Naive thymus-derived CD8-positive, alpha-beta T cell (primary cell): ENCODE measurements around the gene PRMT1. TPM values are rescaled to one million over a fixed set of nuclear protein-coding genes. Genes with fewer than 3 reads are reported as not detected.

ENCODE experiments used
- ATAC-seq, 2 donors: fragments of 150-1000 bp; cut with Tn5 transposase in 1 of 2; sonication (Bioruptor Pico), chemical (Tn5 transposase) in 1 of 2; 1 replicate in 1 of 2; 2 replicates in 1 of 2; pipeline ENCODE4 v1.10.0; 2021; ENCODE audit warnings: mild to moderate bottlenecking in 2 of 2, moderate library complexity in 2 of 2
- POLR2A ChIA-PET: fragments of 350-600 bp; sonication (Branson Sonifier 250); formaldehyde crosslinking; loops from one replicate; lab custom pipeline; 2021; ENCODE audit warnings: antibody characterized with exemption; lab: Charles Lee
- DNase-seq, 10 donors: peaks; one replicate each; pipeline versions ENCODE4 v3.0.0 to v3.0.0-alpha.2; 2020 to 2022
- H3K27ac Mint-ChIP-seq, 10 donors: one replicate each; pipeline ENCODE4 v1.8.0; 2020 to 2022; ENCODE audit warnings: mild to moderate bottlenecking in 10 of 10, mixed read lengths in 10 of 10, moderate library complexity in 4 of 10, inconsistent platforms in 1 of 10
- H3K27me3 Mint-ChIP-seq, 5 donors: one replicate each; pipeline ENCODE4 v1.8.0; 2021 to 2022; ENCODE audit warnings: mixed read lengths in 5 of 5
- H3K36me3 Mint-ChIP-seq, 3 donors: one replicate each; pipeline ENCODE4 v1.8.0; 2020 to 2022; ENCODE audit warnings: mixed read lengths in 3 of 3, mild to moderate bottlenecking in 2 of 3, inconsistent platforms in 1 of 3
- H3K4me1 Mint-ChIP-seq, 4 donors: one replicate each; pipeline ENCODE4 v1.8.0; 2021 to 2022; ENCODE audit warnings: mixed read lengths in 4 of 4
- H3K4me3 Mint-ChIP-seq, 10 donors: one replicate each; pipeline ENCODE4 v1.8.0; 2020 to 2022; ENCODE audit warnings: mild to moderate bottlenecking in 10 of 10, mixed read lengths in 10 of 10, moderate library complexity in 6 of 10, inconsistent platforms in 1 of 10
- H3K9me3 Mint-ChIP-seq, 9 donors: one replicate each; pipeline ENCODE4 v1.8.0; 2020 to 2022; ENCODE audit warnings: mixed read lengths in 9 of 9, mild to moderate bottlenecking in 3 of 9, inconsistent platforms in 1 of 9, moderate library complexity in 1 of 9
- polyA plus RNA-seq, 3 donors: library from polyadenylated mRNA; unstranded; fragments of 300-500 nt; fragmentation: Illumina TruSeq; gene quantifications; one replicate each; pipeline ENCODE4 v1.2.3, GENCODE V29; 2021
- total RNA-seq, 8 experiments: library from RNA in 2 of 8; stranded (reverse) in 2 of 8; gene quantifications; one replicate each; pipeline ENCODE4 v1.2.3 and lab custom pipeline; 2021 to 2026

PRMT1 gene
- total and polyA plus RNA-seq, 5 experiments from 2014 or later, result 97.4 to 162 (median 150) TPM

GRCh38 chr19:49652551-49653465, 24.3 kb upstream of the PRMT1 start:
- H3K27ac Mint-ChIP-seq, result peak overlapping the region in 2 of 10 donors; percentile 47 to 65
- no peaks in the 10 kb centered on the region for H3K27me3 Mint-ChIP-seq
- no peaks in the 10 kb centered on the region for H3K9me3 Mint-ChIP-seq
- H3K36me3 Mint-ChIP-seq, result peaks cover 0 to 56% (median 6%) of the 10 kb centered on the region in 3 donors
- POLR2A ChIA-PET, result interaction anchor here (0.6 to 1.0 kb wide), 2 partner anchors 13 to 106 kb away, joined by 3 read pairs; partner anchors contain the start of gene RRAS
- ATAC-seq (no peak), DNase-seq (no peak)
- H3K4me1 Mint-ChIP-seq, result peaks cover 0 to 9% (median 3%) of the 10 kb centered on the region in 4 donors
- H3K4me3 Mint-ChIP-seq, result no peak overlapping the region

- H3K27ac Mint-ChIP-seq, result peak overlapping the region in 1 of 10 donors; percentile 83
- no peak overlapping the region for H3K4me3 Mint-ChIP-seq
- no peaks in the 10 kb centered on the region for H3K9me3 Mint-ChIP-seq
- H3K4me1 Mint-ChIP-seq, result peaks cover 0 to 9% (median 3%) of the 10 kb centered on the region in 4 donors
- peaks cover 0 to 51% (median 6%) of the 10 kb centered on the region in 3 donors for H3K36me3 Mint-ChIP-seq
- POLR2A ChIA-PET, result interaction anchor here (0.6 to 1.0 kb wide), 2 partner anchors 14 to 558 kb away, joined by 3 read pairs; partner anchors contain the start of gene RRAS
- no peaks in the 10 kb centered on the region for H3K27me3 Mint-ChIP-seq
- DNase-seq (no peak), ATAC-seq (no peak)
Observed at GRCh38 chr19:49653466-49653806, 23.6 kb upstream of the PRMT1 start.

GRCh38 chr19:49654581-49654980, 22.5 kb upstream of the PRMT1 start:
- H3K4me1 Mint-ChIP-seq, result peaks cover 0 to 10% (median 3%) of the 10 kb centered on the region in 4 donors
- no peak overlapping the region for H3K4me3 Mint-ChIP-seq
- ATAC-seq (no peak), DNase-seq (no peak)
- H3K9me3 Mint-ChIP-seq, result no peaks in the 10 kb centered on the region
- POLR2A ChIA-PET, result interaction anchor here (2.4 to 3.3 kb wide), 2 partner anchors 10 to 14 kb away, joined by 9 to 21 read pairs; partner anchors contain the start of genes BCL2L12, IRF3, RRAS and SCAF1
- peaks cover 0 to 46% (median 6%) of the 10 kb centered on the region in 3 donors for H3K36me3 Mint-ChIP-seq
- H3K27ac Mint-ChIP-seq, result peak overlapping the region in 3 of 10 donors; percentile 29 to 58 (median 53)
- H3K27me3 Mint-ChIP-seq, result no peaks in the 10 kb centered on the region

GRCh38 chr19:49655570-49656455, 21.3 kb upstream of the PRMT1 start:
- POLR2A ChIA-PET, result interaction anchor here (0.7 to 3.3 kb wide), 3 partner anchors 9 to 20 kb away, joined by 3 to 21 read pairs (median 9); partner anchors contain the start of genes BCL2L12, IRF3, RRAS and SCAF1
- H3K27me3 Mint-ChIP-seq, result no peaks in the 10 kb centered on the region
- no peak overlapping the region for H3K4me3 Mint-ChIP-seq
- H3K4me1 Mint-ChIP-seq, result peaks cover 0 to 15% (median 5%) of the 10 kb centered on the region in 4 donors
- H3K9me3 Mint-ChIP-seq, result no peaks in the 10 kb centered on the region
- DNase-seq, result no peak
- peaks cover 0 to 48% (median 6%) of the 10 kb centered on the region in 3 donors for H3K36me3 Mint-ChIP-seq
- no peak for ATAC-seq
- H3K27ac Mint-ChIP-seq, result peak overlapping the region in 3 of 10 donors; percentile 21 to 58 (median 32)

- ATAC-seq (no peak), DNase-seq (no peak)
- peak overlapping the region in 3 of 10 donors; percentile 37 to 73 (median 71) for H3K27ac Mint-ChIP-seq
- peaks cover 0 to 53% (median 8%) of the 10 kb centered on the region in 3 donors for H3K36me3 Mint-ChIP-seq
- peaks cover 0 to 21% (median 7%) of the 10 kb centered on the region in 4 donors for H3K4me1 Mint-ChIP-seq
- no peak overlapping the region for H3K4me3 Mint-ChIP-seq
- no peaks in the 10 kb centered on the region for H3K9me3 Mint-ChIP-seq
- POLR2A ChIA-PET, result interaction anchor here (0.7 to 3.3 kb wide), 4 partner anchors 8 to 20 kb away, joined by 3 to 21 read pairs (median 9); partner anchors contain the start of genes BCL2L12, IRF3, RRAS and SCAF1
- no peaks in the 10 kb centered on the region for H3K27me3 Mint-ChIP-seq
Observed at GRCh38 chr19:49656456-49657109, 20.5 kb upstream of the PRMT1 start.

- Mint-ChIP-seq H3K4me3 (no peak overlapping the region), H3K27ac (peak overlapping the region in 7 of 10 donors; percentile 22 to 87 (median 52)), H3K4me1 (peaks cover under 1 to 27% (median 8%) of the 10 kb centered on the region in 4 donors), H3K9me3 (no peaks in the 10 kb centered on the region), H3K36me3 (peaks cover 0 to 56% (median 12%) of the 10 kb centered on the region in 3 donors), H3K27me3 (no peaks in the 10 kb centered on the region)
- POLR2A ChIA-PET, result interaction anchor here (2.0 kb wide), 1 partner anchor 15 kb away, joined by 9 read pairs; the partner anchor contains the start of gene SCAF1
- DNase-seq (no peak), ATAC-seq (no peak)
Observed at GRCh38 chr19:49657493-49658138, 19.5 kb upstream of the PRMT1 start.

- H3K36me3 Mint-ChIP-seq, result peaks cover 0 to 53% (median 12%) of the 10 kb centered on the region in 3 donors
- no peak for DNase-seq
- H3K4me3 Mint-ChIP-seq, result no peak overlapping the region
- peaks cover 2 to 32% (median 12%) of the 10 kb centered on the region in 4 donors for H3K4me1 Mint-ChIP-seq
- POLR2A ChIA-PET, result interaction anchor here (1.1 to 2.0 kb wide), 2 partner anchors 16 to 41 kb away, joined by 4 to 9 read pairs; partner anchors contain the start of gene SCAF1
- H3K9me3 Mint-ChIP-seq, result no peaks in the 10 kb centered on the region
- peak overlapping the region in 1 of 10 donors; percentile 52 for H3K27ac Mint-ChIP-seq
- ATAC-seq, result no peak
- no peaks in the 10 kb centered on the region for H3K27me3 Mint-ChIP-seq
Observed at GRCh38 chr19:49658139-49658517, 18.9 kb upstream of the PRMT1 start.

GRCh38 chr19:49658566-49659442, 18.3 kb upstream of the PRMT1 start:
- POLR2A ChIA-PET, result interaction anchor here (0.7 to 2.0 kb wide), 4 partner anchors 17 to 41 kb away, joined by 3 to 9 read pairs (median 4); partner anchors contain the start of genes PRMT1 and SCAF1
- H3K27ac Mint-ChIP-seq, result peak overlapping the region in 2 of 10 donors; percentile 27 to 51
- peaks cover 0 to 51% (median 12%) of the 10 kb centered on the region in 3 donors for H3K36me3 Mint-ChIP-seq

GRCh38 chr19:49660338-49660961, 16.6 kb upstream of the PRMT1 start:
- Mint-ChIP-seq H3K27me3 (no peaks in the 10 kb centered on the region), H3K4me1 (peaks cover 12 to 44% (median 25%) of the 10 kb centered on the region in 4 donors), H3K4me3 (no peak overlapping the region), H3K9me3 (no peaks in the 10 kb centered on the region), H3K36me3 (peaks cover 0 to 42% (median 10%) of the 10 kb centered on the region in 3 donors), H3K27ac (peak overlapping the region in 5 of 10 donors; percentile 51 to 83 (median 62))
- DNase-seq (no peak), ATAC-seq (no peak)
- POLR2A ChIA-PET, result interaction anchor here (0.7 kb wide), 2 partner anchors 20 to 59 kb away, joined by 3 to 4 read pairs; partner anchors contain the start of gene RRAS

More at GRCh38 chr19:49658566-49659442, 18.3 kb upstream of the PRMT1 start:
- Mint-ChIP-seq H3K4me1 (peaks cover 2 to 37% (median 17%) of the 10 kb centered on the region in 4 donors), H3K27me3 (no peaks in the 10 kb centered on the region), H3K9me3 (no peaks in the 10 kb centered on the region), H3K4me3 (no peak overlapping the region)
- ATAC-seq (no peak), DNase-seq (no peak)

GRCh38 chr19:49662011-49662410, 15.1 kb upstream of the PRMT1 start:
- Mint-ChIP-seq H3K9me3 (no peaks in the 10 kb centered on the region), H3K27ac (peak overlapping the region in 2 of 10 donors; percentile 22 to 68), H3K4me3 (peak overlapping the region in 1 of 10 donors; percentile 11), H3K36me3 (peaks cover 0 to 31% (median 10%) of the 10 kb centered on the region in 3 donors), H3K27me3 (no peaks in the 10 kb centered on the region), H3K4me1 (peaks cover 23 to 57% (median 39%) of the 10 kb centered on the region in 4 donors)
- POLR2A ChIA-PET, result interaction anchor here (0.6 to 5.6 kb wide), 5 partner anchors 15 to 192 kb away, joined by 3 to 98 read pairs (median 4); partner anchors contain the start of genes PRMT1, RRAS and SCAF1
- DNase-seq, result no peak
- ATAC-seq, result no peak
